RWPE2 (cell line): ENCODE data around the gene MFRP.

Experiments used
- ATAC-seq: fragments of 200-7000 bp; cut with Tn5 transposase; 3 replicates; pipeline ENCODE4 v1.9.1; 2021; ENCODE audit warnings: low read depth
- DNase-seq: peaks from one replicate; pipeline ENCODE4 v3.0.0-alpha.2; 2020; ENCODE audit warnings: low spot score
- H3K27ac ChIP-seq: fragments of 450-650 bp; 2 replicates; pipeline ENCODE4 v1.5.1; 2017; ENCODE audit warnings: mild to moderate bottlenecking; ENCODE audit not compliant: poor library complexity, severe bottlenecking
- H3K27me3 ChIP-seq: fragments of 250-450 bp; sonication (Bioruptor Pico); 2 replicates; pipeline ENCODE4 v1.5.1; 2021; ENCODE audit warnings: mild to moderate bottlenecking, moderate library complexity; ENCODE audit not compliant: insufficient read depth, poor library complexity, severe bottlenecking
- H3K36me3 ChIP-seq: fragments of 250-450 bp; sonication (Bioruptor Pico); 2 replicates; pipeline ENCODE4 v1.5.1; 2020; ENCODE audit warnings: low read depth, mild to moderate bottlenecking, moderate library complexity
- H3K4me1 ChIP-seq: fragments of 250-450 bp; sonication (Bioruptor Pico); 2 replicates; pipeline ENCODE4 v1.5.1; 2021; ENCODE audit warnings: mild to moderate bottlenecking, moderate library complexity; ENCODE audit not compliant: insufficient read depth, poor library complexity, severe bottlenecking
- H3K4me3 ChIP-seq: fragments of 250-450 bp; sonication (Bioruptor Pico); 2 replicates; pipeline ENCODE4 v1.5.1; 2021; ENCODE audit warnings: mild to moderate bottlenecking, moderate library complexity; ENCODE audit not compliant: severe bottlenecking
- H3K9me3 ChIP-seq: fragments of 250-450 bp; sonication (Bioruptor Pico); 2 replicates; pipeline ENCODE4 v1.5.1; 2021; ENCODE audit warnings: mild to moderate bottlenecking, moderate library complexity; ENCODE audit not compliant: severe bottlenecking
- CTCF ChIP-seq: fragments of 450-650 bp; IDR thresholded peaks from one replicate; pipeline ENCODE4 v1.5.1; 2017; ENCODE audit warnings: mild to moderate bottlenecking, moderate library complexity; ENCODE audit not compliant: poor library complexity, severe bottlenecking

Gene MFRP

GRCh38 chr11:119347940-119348605 lies 1.6 kb upstream of the MFRP start:
- no peaks in the 10 kb centered on the region for H3K27me3 ChIP-seq

GRCh38 chr11:119347242-119347641 lies 737 bp upstream of the MFRP start:
- ATAC-seq (no peak), DNase-seq (no peak)
- Histone ChIP-seq H3K27ac (no peak overlapping the region), H3K9me3 (no peaks in the 10 kb centered on the region), H3K4me3 (no peak overlapping the region), H3K36me3 (no peaks in the 10 kb centered on the region), H3K4me1 (no peaks in the 10 kb centered on the region), H3K27me3 (no peaks in the 10 kb centered on the region)
- no peak for TF ChIP-seq CTCF

More at GRCh38 chr11:119347940-119348605, 1.6 kb upstream of the MFRP start:
- no peak for DNase-seq
- Histone ChIP-seq H3K36me3 (no peaks in the 10 kb centered on the region), H3K4me3 (no peak overlapping the region), H3K4me1 (no peaks in the 10 kb centered on the region), H3K9me3 (no peaks in the 10 kb centered on the region), H3K27ac (no peak overlapping the region)
- no peak for TF ChIP-seq CTCF
- ATAC-seq, result no peak

GRCh38 chr11:119345685-119346084 lies 820 bp downstream of the MFRP start:
- Histone ChIP-seq H3K9me3 (no peaks in the 10 kb centered on the region), H3K27ac (no peak overlapping the region), H3K36me3 (no peaks in the 10 kb centered on the region), H3K4me1 (no peaks in the 10 kb centered on the region), H3K4me3 (no peak overlapping the region), H3K27me3 (peaks cover 7% of the 10 kb centered on the region)
- DNase-seq, result no peak
- no peak for ATAC-seq
- TF ChIP-seq CTCF, result no peak

GRCh38 chr11:119344291-119345010 lies 2.1 kb downstream of the MFRP start:
- ATAC-seq, result no peak
- H3K27me3 ChIP-seq, result peaks cover 15% of the 10 kb centered on the region
- H3K4me1 ChIP-seq, result no peaks in the 10 kb centered on the region
- TF ChIP-seq CTCF, result no peak
- DNase-seq, result no peak
- no peak overlapping the region for H3K4me3 ChIP-seq
- H3K27ac ChIP-seq, result no peak overlapping the region
- no peaks in the 10 kb centered on the region for H3K36me3 ChIP-seq
- no peaks in the 10 kb centered on the region for H3K9me3 ChIP-seq

- DNase-seq (no peak), ATAC-seq (no peak)
- TF ChIP-seq CTCF, result no peak
- Histone ChIP-seq H3K9me3 (no peaks in the 10 kb centered on the region), H3K4me3 (no peak overlapping the region), H3K4me1 (no peaks in the 10 kb centered on the region), H3K36me3 (no peaks in the 10 kb centered on the region), H3K27ac (no peak overlapping the region), H3K27me3 (peaks cover 15% of the 10 kb centered on the region)
Observed at GRCh38 chr11:119343726-119344125, 2.8 kb downstream of the MFRP start.
